ENCODE data around the gene C17orf75. TPM values are rescaled to one million over a fixed set of nuclear protein-coding genes. Genes with fewer than 3 reads are reported as not detected.

C17orf75 gene
- polyA plus RNA-seq, 3 donors, result 4.1 to 5.7 (median 5.0) TPM

DNA sequence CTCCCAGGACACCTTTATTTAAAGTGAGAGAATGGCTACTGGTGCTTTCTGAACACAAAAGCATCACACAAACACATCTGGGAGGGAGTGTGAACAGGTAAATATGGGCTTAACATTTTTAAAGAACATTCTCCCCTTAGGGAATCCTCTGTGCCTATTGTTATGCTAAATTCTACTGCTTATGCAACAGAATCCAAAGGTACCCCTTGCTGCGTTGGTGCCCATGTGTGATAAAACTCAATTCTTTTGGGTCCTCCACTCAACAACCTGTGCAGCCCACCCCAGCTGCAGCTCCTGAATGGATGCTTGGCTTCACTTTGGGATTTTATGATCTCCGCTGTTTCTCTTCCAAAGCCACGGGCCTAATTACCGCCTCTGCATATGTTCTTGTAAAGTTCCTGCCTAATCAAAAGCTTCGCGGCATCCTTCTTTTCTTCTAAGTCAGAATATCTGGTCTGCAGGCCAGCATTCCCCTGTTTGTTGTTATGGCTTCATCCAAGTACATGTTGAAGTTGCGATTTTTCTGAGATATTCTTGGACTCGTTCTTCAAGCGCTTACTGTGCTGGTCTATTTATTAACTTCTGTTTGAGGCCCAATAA is 52.4 kb downstream of the C17orf75 start:
- Histone ChIP-seq H3K4me2 (replicated peaks; ENCODE audit: extremely low read depth, low read length, poor library complexity, severe bottlenecking) (no peak overlapping the region), H3K4me1 (ENCODE audit: control insufficient read depth in 1 of 2, insufficient read depth in 2 of 2, low read length in 2 of 2) (peaks cover 27 to 31% of the 10 kb centered on the region in 2 donors), H3K9ac (ENCODE audit: insufficient read depth, low read length, poor library complexity, severe bottlenecking) (no peak overlapping the region), H4K20me1 (ENCODE audit: insufficient read depth, low read length) (no peaks in the 10 kb centered on the region), H3K27me3 (ENCODE audit: control insufficient read depth in 2 of 2, insufficient read depth in 2 of 2, low read length in 2 of 2) (peaks cover 0 to 5% of the 10 kb centered on the region in 2 donors), H3K36me3 (replicated peaks in 1 of 2; ENCODE audit: control insufficient read depth in 1 of 2, insufficient read depth in 2 of 2, low read length in 2 of 2) (no peaks in the 10 kb centered on the region), H3K9me3 (replicated peaks in 1 of 2; ENCODE audit: control insufficient read depth in 1 of 2, insufficient read depth in 1 of 2, low read length in 2 of 2) (no peaks in the 10 kb centered on the region), H3K79me2 (ENCODE audit: insufficient read depth, low read length) (no peaks in the 10 kb centered on the region), H3K4me3 (replicated peaks in 1 of 3; ENCODE audit: low read depth in 2 of 3, low read length in 3 of 3) (no peak overlapping the region), H2AFZ (ENCODE audit: insufficient read depth, low read depth, low read length, poor library complexity, severe bottlenecking) (no peak overlapping the region), H3K27ac (ENCODE audit: low read depth in 1 of 2, low read length in 2 of 2) (no peak overlapping the region)
- intact Hi-C loops (cut with micrococcal nuclease), result no loop called here
- peaks cover 0 to 7% of the 10 kb centered on the region in 2 donors for H3K36me3 Mint-ChIP-seq
- 95% methylated on average over 9 of the region's 9 CpGs for WGBS (ENCODE audit: insufficient coverage)
- peak overlapping the region in 1 of 7 donors; percentile 50 for H3K27ac Mint-ChIP-seq
- TF ChIP-seq, protein P1, sequence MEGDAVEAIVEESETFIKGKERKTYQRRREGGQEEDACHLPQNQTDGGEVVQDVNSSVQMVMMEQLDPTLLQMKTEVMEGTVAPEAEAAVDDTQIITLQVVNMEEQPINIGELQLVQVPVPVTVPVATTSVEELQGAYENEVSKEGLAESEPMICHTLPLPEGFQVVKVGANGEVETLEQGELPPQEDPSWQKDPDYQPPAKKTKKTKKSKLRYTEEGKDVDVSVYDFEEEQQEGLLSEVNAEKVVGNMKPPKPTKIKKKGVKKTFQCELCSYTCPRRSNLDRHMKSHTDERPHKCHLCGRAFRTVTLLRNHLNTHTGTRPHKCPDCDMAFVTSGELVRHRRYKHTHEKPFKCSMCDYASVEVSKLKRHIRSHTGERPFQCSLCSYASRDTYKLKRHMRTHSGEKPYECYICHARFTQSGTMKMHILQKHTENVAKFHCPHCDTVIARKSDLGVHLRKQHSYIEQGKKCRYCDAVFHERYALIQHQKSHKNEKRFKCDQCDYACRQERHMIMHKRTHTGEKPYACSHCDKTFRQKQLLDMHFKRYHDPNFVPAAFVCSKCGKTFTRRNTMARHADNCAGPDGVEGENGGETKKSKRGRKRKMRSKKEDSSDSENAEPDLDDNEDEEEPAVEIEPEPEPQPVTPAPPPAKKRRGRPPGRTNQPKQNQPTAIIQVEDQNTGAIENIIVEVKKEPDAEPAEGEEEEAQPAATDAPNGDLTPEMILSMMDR (IDR thresholded peaks at IDR 0.05), result no peak
- peaks cover 47% of the 10 kb centered on the region for H3K4me1 Mint-ChIP-seq
- H3K9me3 Mint-ChIP-seq, result peaks cover 0 to 3% (median 0%) of the 10 kb centered on the region in 7 donors
- DNase-seq, result no peak
- peaks cover 8 to 19% (median 11%) of the 10 kb centered on the region in 3 donors for H3K27me3 Mint-ChIP-seq (ENCODE audit: low read depth in 3 of 3)
- H3K4me3 Mint-ChIP-seq, result peak overlapping the region in 1 of 2 donors; percentile 21

- peak overlapping the region; percentile 47 to 73 for H3K4me3 Mint-ChIP-seq
- Histone ChIP-seq H3K4me2 (replicated peaks; ENCODE audit: extremely low read depth, low read length, poor library complexity, severe bottlenecking) (peak overlapping the region; percentile 57), H2AFZ (ENCODE audit: insufficient read depth, low read depth, low read length, poor library complexity, severe bottlenecking) (peak overlapping the region; percentile 67), H3K79me2 (ENCODE audit: insufficient read depth, low read length) (no peaks in the 10 kb centered on the region), H4K20me1 (ENCODE audit: insufficient read depth, low read length) (no peaks in the 10 kb centered on the region), H3K27ac (ENCODE audit: low read depth in 1 of 2, low read length in 2 of 2) (no peak overlapping the region), H3K36me3 (replicated peaks in 1 of 2; ENCODE audit: control insufficient read depth in 1 of 2, insufficient read depth in 2 of 2, low read length in 2 of 2) (no peaks in the 10 kb centered on the region), H3K9ac (ENCODE audit: insufficient read depth, low read length, poor library complexity, severe bottlenecking) (no peak overlapping the region), H3K4me3 (replicated peaks in 1 of 3; ENCODE audit: low read depth in 2 of 3, low read length in 3 of 3) (peak overlapping the region in 1 of 3 experiments; percentile 49), H3K27me3 (ENCODE audit: control insufficient read depth in 2 of 2, insufficient read depth in 2 of 2, low read length in 2 of 2) (peaks cover 0 to 11% of the 10 kb centered on the region in 2 donors), H3K9me3 (replicated peaks in 1 of 2; ENCODE audit: control insufficient read depth in 1 of 2, insufficient read depth in 1 of 2, low read length in 2 of 2) (no peaks in the 10 kb centered on the region), H3K4me1 (ENCODE audit: control insufficient read depth in 1 of 2, insufficient read depth in 2 of 2, low read length in 2 of 2) (peaks cover 27 to 36% of the 10 kb centered on the region in 2 donors)
- H3K27me3 Mint-ChIP-seq (ENCODE audit: low read depth in 3 of 3), result peaks cover 8 to 28% (median 11%) of the 10 kb centered on the region in 3 donors
- 0% methylated on average over 4 of the region's 11 CpGs for WGBS (ENCODE audit: insufficient coverage)
- DNase-seq, result peak; percentile 33 to 50 (median 44)
- H3K9me3 Mint-ChIP-seq, result peaks cover 0 to 3% (median 0%) of the 10 kb centered on the region in 7 donors
- peaks cover 0 to 8% of the 10 kb centered on the region in 2 donors for H3K36me3 Mint-ChIP-seq
- intact Hi-C loops (cut with micrococcal nuclease), result no loop called here
- peak overlapping the region in 1 of 7 donors; percentile 50 for H3K27ac Mint-ChIP-seq
- TF ChIP-seq, protein P1 (IDR thresholded peaks at IDR 0.05), result no peak
- H3K4me1 Mint-ChIP-seq, result peaks cover 55% of the 10 kb centered on the region
Observed at GRCh38 chr17:32288615-32289014, 53.4 kb downstream of the C17orf75 start.

Measured in CD14-positive monocyte (primary cell).